Amniotic stem cell (primary cell): ENCODE results near the gene SFXN1.

ENCODE experiments used
- DNase-seq: peaks from one replicate; lab custom pipeline; 2025; lab: John Stamatoyannopoulos, UW

The SFXN1 gene

GRCh38 chr5:175573493-175574269, 95.3 kb downstream of the SFXN1 start:
- DNase-seq: no peak

- no peak for DNase-seq
Measured at GRCh38 chr5:175575301-175575700, 96.9 kb downstream of the SFXN1 start.

- no peak for DNase-seq
Measured at GRCh38 chr5:175576096-175576495, 97.7 kb downstream of the SFXN1 start.

- no peak for DNase-seq
Measured at GRCh38 chr5:175576591-175576990, 98.2 kb downstream of the SFXN1 start.
